Natural killer cell (primary cell): ENCODE results near the gene ASAP3. TPM values are rescaled to one million over a fixed set of nuclear protein-coding genes. Genes with fewer than 3 reads are reported as not detected.
A peak's percentile ranks its signal among the peaks of the same experiment; 100 is the strongest.

Experiments used
- ATAC-seq, 3 donors: fragments of 150-1000 bp in 2 of 3; fragments of 200-7000 bp in 1 of 3; cut with Tn5 transposase; 1 replicate in 1 of 3; 2 replicates in 2 of 3; pipeline ENCODE4 v1.10.0; 2021; ENCODE audit warnings: mild to moderate bottlenecking in 2 of 3, moderate library complexity in 2 of 3
- DNase-seq, 2 donors: peaks; one replicate each; pipeline versions ENCODE4 v3.0.0 to v3.0.0-alpha.2; 2013 to 2021; ENCODE audit warnings: mixed read lengths in 1 of 2
- H3K27ac ChIP-seq: one replicate; pipeline ENCODE4 v1.5.1; 2013; ENCODE audit warnings: mild to moderate bottlenecking, low read length
- H3K27me3 ChIP-seq: one replicate; pipeline ENCODE4 v1.6.1; 2013; ENCODE audit warnings: low read length; ENCODE audit not compliant: control insufficient read depth, insufficient read depth
- H3K36me3 ChIP-seq: one replicate; pipeline ENCODE4 v1.6.1; 2013; ENCODE audit warnings: low read length; ENCODE audit not compliant: control insufficient read depth, insufficient read depth
- H3K4me1 ChIP-seq: one replicate; pipeline ENCODE4 v1.6.1; 2013; ENCODE audit warnings: low read length; ENCODE audit not compliant: control insufficient read depth, insufficient read depth
- H3K4me3 ChIP-seq: one replicate; pipeline ENCODE4 v1.5.1; 2013; ENCODE audit warnings: low read length
- H3K9me3 ChIP-seq: one replicate; pipeline ENCODE4 v1.6.1; 2013; ENCODE audit warnings: low read length; ENCODE audit not compliant: control insufficient read depth, insufficient read depth
- H3K27ac Mint-ChIP-seq, 2 donors: one replicate each; pipeline ENCODE4 v1.8.0; 2022; ENCODE audit warnings: mild to moderate bottlenecking in 2 of 2, mixed read lengths in 2 of 2, moderate library complexity in 1 of 2
- H3K27me3 Mint-ChIP-seq, 2 donors: one replicate each; pipeline ENCODE4 v1.8.0; 2022; ENCODE audit warnings: low read depth in 2 of 2, mixed read lengths in 2 of 2
- H3K36me3 Mint-ChIP-seq: one replicate; pipeline ENCODE4 v1.8.0; 2022; ENCODE audit warnings: mixed read lengths
- H3K4me1 Mint-ChIP-seq, 2 donors: one replicate each; pipeline ENCODE4 v1.8.0; 2022; ENCODE audit warnings: mixed read lengths in 2 of 2
- H3K4me3 Mint-ChIP-seq: one replicate; pipeline ENCODE4 v1.8.0; 2022; ENCODE audit warnings: mild to moderate bottlenecking, moderate library complexity, mixed read lengths
- H3K9me3 Mint-ChIP-seq, 2 donors: one replicate each; pipeline ENCODE4 v1.8.0; 2022; ENCODE audit warnings: mixed read lengths in 2 of 2
- WGBS: methylation state at CpG from one replicate; pipeline ENCODE4 v1.1.7; 2013; ENCODE audit warnings: missing lambda C conversion rate; ENCODE audit not compliant: insufficient coverage; 5-methylcytosine and 5-hydroxymethylcytosine counted together
- intact Hi-C: fragments of 100-400 bp; cut with micrococcal nuclease; formaldehyde crosslinking; loops from one replicate; pipeline ENCODE4 v1.14.2; 2022
- total RNA-seq, 4 donors: library from RNA; stranded (reverse); fragments of 120-200 nt in 1 of 4; gene quantifications; one replicate each; pipeline versions ENCODE4 v1.2.3 to v1.2.4, GENCODE V29; 2013 to 2022
- TF ChIP-seq, protein P1 (sequence below): fragments of 200-600 bp; IDR thresholded peaks from one replicate; pipeline ENCODE4 v1.8.0; 2022; ENCODE audit warnings: antibody characterized with exemption

ASAP3 gene
- total RNA-seq, 3 donors from 2014 or later (not counting 1 experiment from before 2014, with no cell fraction given), result 0.25 to 0.70 (median 0.59) TPM

DNA sequence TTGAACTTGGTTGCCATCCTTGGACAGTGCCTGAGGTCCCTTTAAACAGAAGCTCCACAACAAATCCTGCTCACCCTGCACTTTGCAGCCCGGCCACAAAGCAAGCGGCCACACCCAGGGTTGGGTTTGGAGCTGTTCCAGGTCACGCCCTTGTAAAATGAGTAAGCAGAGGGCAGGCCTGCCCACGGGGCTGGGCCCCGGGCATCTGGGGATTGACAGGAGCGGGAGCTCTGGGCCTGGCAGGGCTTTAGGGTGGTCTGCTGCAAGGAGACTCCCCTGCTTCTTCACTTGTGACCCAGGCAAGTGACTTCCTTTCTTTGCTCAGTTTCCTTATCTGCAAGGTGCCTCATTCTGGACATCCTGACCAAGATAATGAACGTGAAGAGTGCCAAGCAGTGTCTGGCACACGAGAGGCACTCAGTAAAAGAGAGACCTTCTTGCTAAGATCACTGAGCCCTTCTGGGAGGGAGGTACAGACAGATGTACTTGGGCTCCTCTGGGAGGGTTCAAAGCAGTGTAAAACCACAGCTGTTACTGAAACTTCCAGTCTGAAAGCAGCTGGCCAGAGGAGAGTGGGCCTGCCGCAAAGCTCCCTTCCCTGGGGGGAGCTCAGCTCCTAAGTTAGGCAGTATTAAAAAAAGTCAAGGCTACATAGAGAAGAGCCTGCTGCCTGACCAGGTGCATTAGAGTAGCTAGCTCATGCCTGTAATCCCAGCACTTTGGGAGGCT is 44.4 kb upstream of the ASAP3 start:
- 2% methylated on average over 9 of the region's 9 CpGs for WGBS
- Mint-ChIP-seq H3K27me3 (no peaks in the 10 kb centered on the region), H3K4me3 (peak overlapping the region; percentile 68), H3K27ac (peak overlapping the region; percentile 68 to 81), H3K36me3 (no peaks in the 10 kb centered on the region), H3K9me3 (no peaks in the 10 kb centered on the region), H3K4me1 (peaks cover 53 to 73% of the 10 kb centered on the region in 2 donors)
- peak overlapping the region; percentile 12 for H3K4me3 ChIP-seq
- DNase-seq (peak; percentile 44 to 86), ATAC-seq (peak; percentile 27 to 59 (median 34))
- intact Hi-C loops, result no loop called here
- no peaks in the 10 kb centered on the region for H3K9me3 ChIP-seq
- peaks cover 96% of the 10 kb centered on the region for H3K4me1 ChIP-seq
- peak overlapping the region; percentile 61 for H3K27ac ChIP-seq
- no peaks in the 10 kb centered on the region for H3K27me3 ChIP-seq
- TF ChIP-seq, protein P1, sequence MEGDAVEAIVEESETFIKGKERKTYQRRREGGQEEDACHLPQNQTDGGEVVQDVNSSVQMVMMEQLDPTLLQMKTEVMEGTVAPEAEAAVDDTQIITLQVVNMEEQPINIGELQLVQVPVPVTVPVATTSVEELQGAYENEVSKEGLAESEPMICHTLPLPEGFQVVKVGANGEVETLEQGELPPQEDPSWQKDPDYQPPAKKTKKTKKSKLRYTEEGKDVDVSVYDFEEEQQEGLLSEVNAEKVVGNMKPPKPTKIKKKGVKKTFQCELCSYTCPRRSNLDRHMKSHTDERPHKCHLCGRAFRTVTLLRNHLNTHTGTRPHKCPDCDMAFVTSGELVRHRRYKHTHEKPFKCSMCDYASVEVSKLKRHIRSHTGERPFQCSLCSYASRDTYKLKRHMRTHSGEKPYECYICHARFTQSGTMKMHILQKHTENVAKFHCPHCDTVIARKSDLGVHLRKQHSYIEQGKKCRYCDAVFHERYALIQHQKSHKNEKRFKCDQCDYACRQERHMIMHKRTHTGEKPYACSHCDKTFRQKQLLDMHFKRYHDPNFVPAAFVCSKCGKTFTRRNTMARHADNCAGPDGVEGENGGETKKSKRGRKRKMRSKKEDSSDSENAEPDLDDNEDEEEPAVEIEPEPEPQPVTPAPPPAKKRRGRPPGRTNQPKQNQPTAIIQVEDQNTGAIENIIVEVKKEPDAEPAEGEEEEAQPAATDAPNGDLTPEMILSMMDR, result no peak
- no peaks in the 10 kb centered on the region for H3K36me3 ChIP-seq

DNA sequence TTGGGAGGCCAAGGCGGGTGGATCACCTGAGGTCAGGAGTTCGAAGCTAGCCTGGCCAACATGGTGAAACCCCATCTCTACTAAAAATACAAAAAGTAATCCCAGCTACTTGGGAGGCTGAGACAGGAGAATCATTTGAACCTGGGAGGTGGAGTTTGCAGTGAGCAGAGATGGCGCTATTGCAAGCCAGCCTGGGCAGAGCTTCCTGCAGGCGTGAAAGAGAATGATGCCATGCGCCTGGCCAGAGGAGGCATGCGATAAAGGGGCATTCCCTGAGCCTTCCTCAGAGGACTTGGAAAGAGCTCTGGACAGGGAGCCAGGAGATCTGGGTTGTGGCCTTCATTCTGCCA is 43.9 kb upstream of the ASAP3 start:
- no peaks in the 10 kb centered on the region for H3K9me3 ChIP-seq
- Mint-ChIP-seq H3K9me3 (no peaks in the 10 kb centered on the region), H3K4me3 (peak overlapping the region; percentile 68), H3K27me3 (no peaks in the 10 kb centered on the region), H3K4me1 (peaks cover 48 to 67% of the 10 kb centered on the region in 2 donors), H3K36me3 (no peaks in the 10 kb centered on the region), H3K27ac (peak overlapping the region; percentile 68 to 81)
- H3K36me3 ChIP-seq, result no peaks in the 10 kb centered on the region
- peak overlapping the region; percentile 33 for H3K27ac ChIP-seq
- DNase-seq (no peak), ATAC-seq (peak in 2 of 3 donors; percentile 7 to 11)
- 23% methylated on average over 4 of the region's 6 CpGs for WGBS
- intact Hi-C loops, result no loop called here
- TF ChIP-seq, protein P1, result no peak
- no peak overlapping the region for H3K4me3 ChIP-seq
- H3K27me3 ChIP-seq, result no peaks in the 10 kb centered on the region
- peaks cover 96% of the 10 kb centered on the region for H3K4me1 ChIP-seq

DNA sequence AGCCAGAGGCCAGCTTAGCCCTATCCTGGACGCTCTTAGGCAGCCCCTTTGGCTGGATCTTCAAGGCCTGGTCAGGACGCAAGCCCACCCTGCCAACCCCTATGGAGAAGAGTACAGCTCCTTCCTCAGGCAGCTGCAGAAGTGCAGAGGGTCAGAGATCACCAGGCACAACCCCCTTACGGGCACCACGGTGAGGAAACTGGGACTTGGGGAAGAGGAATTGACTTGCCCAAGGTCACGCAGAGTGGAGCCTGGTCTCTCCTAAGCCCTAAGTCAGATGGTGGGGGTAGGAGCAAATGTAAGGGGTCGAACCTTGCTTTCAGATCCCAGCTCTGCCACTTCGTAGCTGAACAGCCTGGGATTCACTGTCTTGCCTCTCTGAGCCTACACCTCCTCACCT is 43.4 kb upstream of the ASAP3 start:
- H3K9me3 ChIP-seq, result no peaks in the 10 kb centered on the region
- Mint-ChIP-seq H3K27me3 (no peaks in the 10 kb centered on the region), H3K9me3 (no peaks in the 10 kb centered on the region), H3K36me3 (no peaks in the 10 kb centered on the region), H3K4me3 (peak overlapping the region; percentile 68), H3K4me1 (peaks cover 46 to 70% of the 10 kb centered on the region in 2 donors), H3K27ac (peak overlapping the region in 1 of 2 donors; percentile 81)
- H3K4me1 ChIP-seq, result peaks cover 95% of the 10 kb centered on the region
- TF ChIP-seq, protein P1, result no peak
- ATAC-seq (no peak), DNase-seq (no peak)
- no peaks in the 10 kb centered on the region for H3K36me3 ChIP-seq
- H3K27me3 ChIP-seq, result no peaks in the 10 kb centered on the region
- 82% methylated on average over 7 of the region's 7 CpGs for WGBS
- H3K4me3 ChIP-seq, result no peak overlapping the region
- intact Hi-C loops, result no loop called here
- peak overlapping the region; percentile 33 for H3K27ac ChIP-seq
